Memory B cell (primary cell): ENCODE data around the gene FKBP1C.
"Not testable (repeated sequence)": the region's sequence is repeated elsewhere in the genome, so short reads cannot be mapped to it uniquely, and the experiment has no call there.

ENCODE experiments used
- ATAC-seq: fragments of 150-1000 bp; cut with Tn5 transposase; 2 replicates; pipeline ENCODE4 v1.10.0; 2021; ENCODE audit warnings: low read depth, mild to moderate bottlenecking, moderate library complexity
- DNase-seq, 2 donors: peaks; one replicate each; pipeline ENCODE4 v3.0.0; 2022; ENCODE audit warnings: low spot score in 2 of 2
- H3K27ac Mint-ChIP-seq: one replicate; pipeline ENCODE4 v1.8.0; 2022; ENCODE audit warnings: mild to moderate bottlenecking, moderate library complexity, mixed read lengths
- H3K27me3 Mint-ChIP-seq: one replicate; pipeline ENCODE4 v1.8.0; 2022; ENCODE audit warnings: mixed read lengths
- H3K36me3 Mint-ChIP-seq: one replicate; pipeline ENCODE4 v1.8.0; 2022; ENCODE audit warnings: mild to moderate bottlenecking, mixed read lengths
- H3K4me1 Mint-ChIP-seq: one replicate; pipeline ENCODE4 v1.8.0; 2022; ENCODE audit warnings: mixed read lengths
- H3K4me3 Mint-ChIP-seq: one replicate; pipeline ENCODE4 v1.8.0; 2022; ENCODE audit warnings: mild to moderate bottlenecking, moderate library complexity, mixed read lengths
- H3K9me3 Mint-ChIP-seq: one replicate; pipeline ENCODE4 v1.8.0; 2022; ENCODE audit warnings: mixed read lengths

The FKBP1C gene

GRCh38 chr6:63230027-63230426 lies 18.8 kb downstream of the FKBP1C start:
- not testable (repeated sequence) for DNase-seq, H3K36me3 Mint-ChIP-seq, H3K4me1 Mint-ChIP-seq, H3K4me3 Mint-ChIP-seq, ATAC-seq, H3K9me3 Mint-ChIP-seq, H3K27ac Mint-ChIP-seq, H3K27me3 Mint-ChIP-seq

- H3K27me3 Mint-ChIP-seq, ATAC-seq, H3K4me1 Mint-ChIP-seq, DNase-seq, H3K27ac Mint-ChIP-seq, H3K4me3 Mint-ChIP-seq, H3K9me3 Mint-ChIP-seq, H3K36me3 Mint-ChIP-seq: not testable (repeated sequence)
Observed at GRCh38 chr6:63230511-63230910, 19.2 kb downstream of the FKBP1C start.

- H3K36me3 Mint-ChIP-seq = no peaks in the 10 kb centered on the region
- H3K4me1 Mint-ChIP-seq = peaks cover 4% of the 10 kb centered on the region
- H3K27me3 Mint-ChIP-seq = peaks cover 8% of the 10 kb centered on the region
- DNase-seq (no peak), ATAC-seq (no peak)
- no peak overlapping the region for H3K4me3 Mint-ChIP-seq
- no peak overlapping the region for H3K27ac Mint-ChIP-seq
- H3K9me3 Mint-ChIP-seq = peaks cover 3% of the 10 kb centered on the region
Observed at GRCh38 chr6:63236398-63236817, 25.1 kb downstream of the FKBP1C start.

DNA sequence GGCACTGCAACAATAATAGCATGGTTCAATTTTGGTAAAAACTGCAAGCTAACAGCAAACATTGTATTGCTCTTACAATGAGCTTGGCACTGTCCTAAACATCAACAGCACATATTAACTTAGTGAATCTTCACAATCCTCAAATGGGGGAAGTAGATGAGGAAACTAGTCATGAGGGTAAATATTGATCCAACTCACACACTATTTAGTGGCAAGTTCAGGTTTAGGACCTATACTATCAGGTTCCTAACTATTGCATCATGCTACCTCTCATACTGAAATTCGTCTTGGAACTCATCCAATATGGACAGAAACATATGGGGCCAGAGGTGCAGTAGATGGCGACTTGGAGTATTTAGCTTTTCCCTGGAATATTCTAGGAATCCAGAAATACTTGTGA lies 34.2 kb downstream of the FKBP1C start:
- Mint-ChIP-seq H3K27ac (no peak overlapping the region), H3K27me3 (no peaks in the 10 kb centered on the region), H3K9me3 (no peaks in the 10 kb centered on the region), H3K4me1 (no peaks in the 10 kb centered on the region), H3K4me3 (no peak overlapping the region), H3K36me3 (no peaks in the 10 kb centered on the region)
- ATAC-seq = no peak
- no peak for DNase-seq

GRCh38 chr6:63245909-63246308 lies 34.6 kb downstream of the FKBP1C start:
- H3K9me3 Mint-ChIP-seq = no peaks in the 10 kb centered on the region
- no peak overlapping the region for H3K27ac Mint-ChIP-seq
- no peaks in the 10 kb centered on the region for H3K36me3 Mint-ChIP-seq
- no peak for DNase-seq
- H3K4me1 Mint-ChIP-seq = no peaks in the 10 kb centered on the region
- ATAC-seq = no peak
- no peak overlapping the region for H3K4me3 Mint-ChIP-seq
- no peaks in the 10 kb centered on the region for H3K27me3 Mint-ChIP-seq

DNA sequence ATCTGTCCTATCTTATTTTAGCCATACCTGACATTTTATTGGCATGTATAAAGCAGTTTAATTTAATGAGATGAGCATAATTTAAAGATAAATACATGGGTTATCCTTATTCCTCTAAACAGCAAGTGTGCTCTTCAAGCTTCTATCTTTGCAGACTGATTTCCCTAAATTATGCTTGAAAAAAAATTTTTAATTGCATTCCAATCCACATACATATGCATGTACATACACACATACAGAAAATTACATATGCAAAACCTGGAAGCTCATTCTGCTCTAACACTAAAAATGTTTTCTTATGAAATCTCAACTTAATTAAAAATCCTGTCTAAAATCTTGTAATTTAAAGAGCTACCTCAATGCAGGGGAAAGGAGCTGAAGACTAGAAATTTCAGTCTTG lies 35.3 kb downstream of the FKBP1C start:
- H3K27ac Mint-ChIP-seq = no peak overlapping the region
- H3K36me3 Mint-ChIP-seq = no peaks in the 10 kb centered on the region
- no peaks in the 10 kb centered on the region for H3K27me3 Mint-ChIP-seq
- ATAC-seq = no peak
- no peak overlapping the region for H3K4me3 Mint-ChIP-seq
- no peaks in the 10 kb centered on the region for H3K4me1 Mint-ChIP-seq
- no peak for DNase-seq
- H3K9me3 Mint-ChIP-seq = no peaks in the 10 kb centered on the region

DNA sequence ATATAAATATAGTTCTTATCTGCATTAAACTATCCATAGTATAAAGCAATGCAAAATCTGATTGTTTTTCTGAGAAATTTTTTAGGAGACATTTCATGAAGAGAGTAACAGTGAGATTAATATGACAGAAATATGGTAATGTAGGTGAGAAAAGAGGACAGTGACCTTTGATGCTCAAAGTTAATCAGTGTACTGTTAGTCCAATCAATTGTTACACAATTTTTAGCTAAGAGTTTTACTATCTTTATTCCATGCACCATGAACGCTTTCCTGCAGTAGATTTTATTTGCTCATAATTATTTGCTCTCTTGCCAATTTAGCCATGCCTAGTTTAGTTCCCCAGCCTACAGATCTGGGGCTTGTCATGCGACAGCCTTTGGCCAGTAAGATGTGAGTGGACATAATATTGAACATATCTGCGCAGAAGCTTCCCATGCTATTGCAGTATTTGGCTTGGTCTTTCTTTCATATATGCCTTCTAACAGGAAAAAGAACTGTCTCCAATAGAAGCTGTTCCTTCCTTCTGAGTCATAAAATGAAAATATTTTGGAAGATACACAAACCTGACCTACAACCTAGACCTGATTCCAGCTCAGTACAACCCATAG lies 38.7 kb downstream of the FKBP1C start:
- no peak for ATAC-seq
- no peaks in the 10 kb centered on the region for H3K4me1 Mint-ChIP-seq
- H3K36me3 Mint-ChIP-seq = no peaks in the 10 kb centered on the region

DNA sequence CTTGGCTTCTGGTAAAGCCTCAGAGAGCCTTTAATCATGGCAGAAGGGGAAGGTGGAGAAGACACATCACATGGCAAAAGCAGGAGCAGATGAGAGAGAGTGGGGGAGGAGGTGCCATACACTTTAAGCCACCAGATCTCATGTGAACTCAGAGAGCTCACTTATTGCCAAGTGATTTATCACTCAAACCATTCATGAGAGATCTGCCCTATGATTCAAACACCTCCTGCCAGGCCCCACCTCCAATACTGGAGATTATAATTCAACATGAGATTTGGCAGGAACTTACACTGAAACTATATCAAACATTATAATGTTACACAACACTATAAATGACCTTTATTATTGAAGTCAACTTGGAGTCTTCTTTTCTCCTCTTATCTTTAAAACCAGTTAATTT lies 47.9 kb downstream of the FKBP1C start:
- ATAC-seq = no peak
- Mint-ChIP-seq H3K4me1 (no peaks in the 10 kb centered on the region), H3K4me3 (no peak overlapping the region)

More for the DNA sequence above, 38.7 kb downstream of the FKBP1C start:
- no peak overlapping the region for H3K27ac Mint-ChIP-seq
- DNase-seq = no peak
- H3K27me3 Mint-ChIP-seq = no peaks in the 10 kb centered on the region
- H3K4me3 Mint-ChIP-seq = no peak overlapping the region
- peaks cover 2% of the 10 kb centered on the region for H3K9me3 Mint-ChIP-seq

GRCh38 chr6:63261820-63262219 lies 50.6 kb downstream of the FKBP1C start:
- Mint-ChIP-seq H3K4me1 (no peaks in the 10 kb centered on the region), H3K27ac (no peak overlapping the region), H3K9me3 (peaks cover 1% of the 10 kb centered on the region), H3K36me3 (no peaks in the 10 kb centered on the region), H3K4me3 (no peak overlapping the region), H3K27me3 (no peaks in the 10 kb centered on the region)
- no peak for ATAC-seq
- DNase-seq = no peak

More for the DNA sequence above, 47.9 kb downstream of the FKBP1C start:
- Mint-ChIP-seq H3K9me3 (peaks cover 3% of the 10 kb centered on the region), H3K36me3 (no peaks in the 10 kb centered on the region), H3K27ac (no peak overlapping the region), H3K27me3 (no peaks in the 10 kb centered on the region)
- DNase-seq = no peak
